ENCODE measurements around the gene DOK3. TPM values are rescaled to one million over a fixed set of nuclear protein-coding genes. Genes with fewer than 3 reads are reported as not detected.

Gene DOK3
- polyA plus RNA-seq, 1 donor from 2014 or later: 5.5 TPM

- H3K9me3 ChIP-seq (ENCODE audit: low read length): no peaks in the 10 kb centered on the region
- no peaks in the 10 kb centered on the region for H3K27me3 ChIP-seq (ENCODE audit: insufficient read depth, low read depth, low read length)
- H3K9ac ChIP-seq (ENCODE audit: low read length): no peak overlapping the region
- H2AFZ ChIP-seq (ENCODE audit: low read depth, low read length): no peak overlapping the region
- no peaks in the 10 kb centered on the region for H4K20me1 ChIP-seq (ENCODE audit: insufficient read depth)
- TF ChIP-seq TAF1 (IDR thresholded peaks at IDR 0.05; ENCODE audit: low read depth) (no peak), CTCF (IDR thresholded peaks at IDR 0.05; ENCODE audit: poor library complexity, severe bottlenecking) (no peak), REST (IDR thresholded peaks at IDR 0.05; ENCODE audit: borderline replicate concordance) (no peak), RAD21 (conservative IDR thresholded peaks at IDR 0.05) (no peak), EZH2 (IDR thresholded peaks at IDR 0.05; ENCODE audit: borderline replicate concordance, insufficient read depth, low read length, poor library complexity, severe bottlenecking) (no peak), MXI1 (conservative IDR thresholded peaks at IDR 0.05; ENCODE audit: poor library complexity, severe bottlenecking) (no peak), SMC3 (conservative IDR thresholded peaks at IDR 0.05; ENCODE audit: poor library complexity) (no peak), EP300 (conservative IDR thresholded peaks at IDR 0.05; ENCODE audit: poor library complexity, severe bottlenecking) (no peak), POLR2AphosphoS5 (IDR thresholded peaks at IDR 0.05) (no peak)
- no peaks in the 10 kb centered on the region for H3K9me2 ChIP-seq (ENCODE audit: insufficient read depth, low read length)
- no peak overlapping the region for H3K4me2 ChIP-seq (ENCODE audit: low read length)
- no peak overlapping the region for H3K27ac ChIP-seq (ENCODE audit: low read length)
- H3K79me2 ChIP-seq (replicated peaks; ENCODE audit: insufficient read depth, low read length): peaks cover 5% of the 10 kb centered on the region
- peaks cover 4% of the 10 kb centered on the region for H3K36me3 ChIP-seq (ENCODE audit: insufficient read depth, low read length)
- H3K4me3 ChIP-seq (ENCODE audit: low read length): no peak overlapping the region
- H3F3A ChIP-seq (ENCODE audit: insufficient read depth, low read length, poor library complexity, severe bottlenecking): no peaks in the 10 kb centered on the region
Measured at GRCh38 chr5:177510567-177511053, 984 bp upstream of the DOK3 start.

GRCh38 chr5:177509991-177510566, 453 bp upstream of the DOK3 start:
- H3K27ac ChIP-seq (ENCODE audit: low read length): no peak overlapping the region
- no peak overlapping the region for H3K4me3 ChIP-seq (ENCODE audit: low read length)
- H3K9me2 ChIP-seq (ENCODE audit: insufficient read depth, low read length): no peaks in the 10 kb centered on the region
- no peaks in the 10 kb centered on the region for H3K79me2 ChIP-seq (replicated peaks; ENCODE audit: insufficient read depth, low read length)
- H3K36me3 ChIP-seq (ENCODE audit: insufficient read depth, low read length): peaks cover 4% of the 10 kb centered on the region
- H3K27me3 ChIP-seq (ENCODE audit: insufficient read depth, low read depth, low read length): no peaks in the 10 kb centered on the region
- H4K20me1 ChIP-seq (ENCODE audit: insufficient read depth): no peaks in the 10 kb centered on the region
- no peak for TF ChIP-seq EZH2 (IDR thresholded peaks at IDR 0.05; ENCODE audit: borderline replicate concordance, insufficient read depth, low read length, poor library complexity, severe bottlenecking)
- TF ChIP-seq REST (IDR thresholded peaks at IDR 0.05; ENCODE audit: borderline replicate concordance): no peak
- no peak for TF ChIP-seq CTCF (IDR thresholded peaks at IDR 0.05; ENCODE audit: poor library complexity, severe bottlenecking)
- no peak for TF ChIP-seq RAD21 (conservative IDR thresholded peaks at IDR 0.05)
- no peak for TF ChIP-seq EP300 (conservative IDR thresholded peaks at IDR 0.05; ENCODE audit: poor library complexity, severe bottlenecking)
- TF ChIP-seq POLR2AphosphoS5 (IDR thresholded peaks at IDR 0.05): no peak
- TF ChIP-seq TAF1 (IDR thresholded peaks at IDR 0.05; ENCODE audit: low read depth): no peak
- no peak for TF ChIP-seq SMC3 (conservative IDR thresholded peaks at IDR 0.05; ENCODE audit: poor library complexity)
- TF ChIP-seq MXI1 (conservative IDR thresholded peaks at IDR 0.05; ENCODE audit: poor library complexity, severe bottlenecking): no peak
- H2AFZ ChIP-seq (ENCODE audit: low read depth, low read length): no peak overlapping the region
- H3F3A ChIP-seq (ENCODE audit: insufficient read depth, low read length, poor library complexity, severe bottlenecking): no peaks in the 10 kb centered on the region
- H3K9ac ChIP-seq (ENCODE audit: low read length): no peak overlapping the region
- no peak overlapping the region for H3K4me2 ChIP-seq (ENCODE audit: low read length)
- H3K9me3 ChIP-seq (ENCODE audit: low read length): no peaks in the 10 kb centered on the region

Measured in neural cell (in vitro differentiated cells).